SH-SY5Y (cell line): ENCODE measurements around the gene TMEM30A.

ENCODE experiments used
- GATA2 ChIP-seq: IDR thresholded peaks from 2 replicates; pipeline ENCODE4 v1.6.1; 2011; ENCODE audit warnings: mild to moderate bottlenecking, low read depth, low read length
- GATA3 ChIP-seq: IDR thresholded peaks from 2 replicates; pipeline ENCODE4 v1.6.1; 2011; ENCODE audit warnings: low read depth, mild to moderate bottlenecking, low read length, moderate library complexity

The TMEM30A gene

DNA sequence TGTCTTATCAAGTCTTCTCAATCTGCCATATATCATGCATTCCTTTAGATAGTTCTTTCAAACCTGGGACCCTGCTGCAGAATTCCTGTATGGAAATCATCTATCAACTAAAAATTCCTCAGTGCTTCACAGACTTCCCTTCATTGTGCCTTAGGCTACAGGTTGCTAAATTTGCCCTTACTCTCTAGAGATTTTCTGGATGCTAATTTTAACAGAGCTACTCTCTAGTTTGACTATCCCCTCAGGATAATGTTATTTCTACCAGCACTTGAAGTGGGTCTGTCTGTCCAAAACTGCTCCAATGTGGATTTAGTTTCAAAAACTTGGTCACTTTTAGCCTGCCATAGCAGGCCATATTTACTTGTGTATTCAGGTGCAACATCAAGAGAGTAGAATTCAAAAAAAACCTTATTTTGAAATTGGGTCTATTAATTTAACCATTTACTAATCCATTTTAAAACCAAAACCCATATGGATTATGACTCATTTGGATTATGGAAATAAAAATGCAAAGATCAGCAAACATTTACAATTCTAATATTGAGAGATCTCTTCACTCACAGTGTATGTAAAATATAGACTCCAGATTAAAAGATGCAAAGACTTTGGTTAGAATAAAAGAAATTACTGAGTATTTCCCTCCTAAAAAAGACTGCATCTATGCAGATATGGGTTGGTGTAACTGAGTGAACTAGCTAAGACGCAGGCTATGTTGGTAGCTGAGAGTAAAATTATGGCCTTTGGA, 27.1 kb downstream of the TMEM30A start:
- TF ChIP-seq GATA3 (no peak), GATA2 (no peak)

DNA sequence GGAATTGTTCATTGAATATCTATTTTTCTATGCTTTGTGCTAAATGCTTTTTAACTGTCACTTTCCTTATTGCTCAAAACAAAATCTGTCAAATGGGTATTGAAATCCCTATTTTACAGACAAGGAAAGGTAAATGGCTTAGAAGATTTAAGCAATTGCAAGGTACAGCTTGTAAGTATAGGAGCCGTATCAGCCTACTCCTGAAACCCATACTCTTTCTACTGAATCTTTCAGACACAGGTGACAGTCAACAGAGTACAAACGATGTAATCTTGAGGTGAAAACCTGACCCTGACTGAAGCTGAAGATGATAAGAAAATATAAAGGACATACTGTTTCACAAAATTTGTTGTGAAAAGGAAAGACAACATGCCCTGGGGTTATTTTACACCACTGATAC, 34.0 kb downstream of the TMEM30A start:
- no peak for TF ChIP-seq GATA3
- no peak for TF ChIP-seq GATA2

DNA sequence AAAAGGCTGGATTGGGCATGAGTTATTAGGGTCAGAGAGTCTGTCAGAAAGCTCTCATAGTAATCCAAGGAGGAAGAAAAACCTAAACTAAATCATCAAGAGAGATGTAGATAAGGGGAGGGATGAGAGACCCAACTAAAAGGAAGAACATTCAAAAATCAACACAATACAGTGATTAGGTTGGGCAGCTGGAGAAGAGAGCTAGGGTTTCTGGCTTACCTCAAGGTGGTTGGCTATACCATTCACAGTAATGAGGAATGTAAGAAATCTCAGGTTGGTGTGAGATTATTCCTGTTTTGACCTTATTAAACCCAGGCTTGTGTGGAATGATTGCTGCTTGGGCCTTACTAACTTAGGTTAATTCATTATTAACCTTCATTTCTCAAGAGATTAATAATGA, 34.8 kb downstream of the TMEM30A start:
- TF ChIP-seq GATA2 (no peak), GATA3 (no peak)

DNA sequence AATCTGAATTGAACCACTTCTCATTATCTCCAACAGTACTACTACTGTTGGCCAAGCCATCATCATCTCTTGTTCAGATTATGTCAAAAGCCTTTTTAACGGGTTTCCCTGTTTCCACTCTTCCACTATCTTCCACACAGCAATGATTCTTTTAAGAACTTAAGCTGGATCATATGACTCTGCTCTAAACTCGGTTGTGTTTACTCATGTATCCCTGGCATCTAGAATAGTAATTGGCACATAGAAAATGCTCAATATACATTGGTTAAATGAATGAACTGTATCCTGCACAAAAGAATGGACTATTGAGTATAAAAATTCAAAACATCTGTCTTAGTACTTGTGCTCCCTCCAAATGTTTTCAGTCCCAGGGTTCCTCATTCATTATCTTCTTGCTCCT, 38.2 kb downstream of the TMEM30A start:
- TF ChIP-seq GATA3, result no peak
- TF ChIP-seq GATA2, result no peak

DNA sequence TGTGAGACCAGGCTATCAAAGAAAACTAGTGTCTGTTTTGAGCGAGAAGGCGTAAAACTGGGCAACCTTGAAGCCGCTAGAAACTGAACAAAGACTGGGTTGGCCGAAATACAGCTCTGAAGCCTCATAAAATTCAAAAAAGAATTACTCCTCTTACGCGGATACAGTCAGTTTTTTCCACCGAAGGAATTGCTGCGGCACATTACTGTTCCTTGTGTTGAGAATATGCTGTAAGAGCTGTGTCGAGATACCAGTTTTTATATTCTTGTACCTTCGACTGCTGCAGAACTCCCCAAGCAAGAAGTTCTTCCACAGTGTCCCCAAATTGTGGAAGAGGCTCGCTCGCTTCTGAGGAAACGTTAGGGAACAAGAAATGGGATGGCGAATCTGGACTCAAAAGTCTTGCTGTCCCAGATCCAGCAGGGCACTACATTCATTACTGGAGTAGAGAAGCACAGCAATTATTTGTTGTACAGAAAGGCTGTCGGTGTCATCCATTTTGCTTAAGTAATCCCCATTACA, 40.5 kb downstream of the TMEM30A start:
- no peak for TF ChIP-seq GATA3
- no peak for TF ChIP-seq GATA2

DNA sequence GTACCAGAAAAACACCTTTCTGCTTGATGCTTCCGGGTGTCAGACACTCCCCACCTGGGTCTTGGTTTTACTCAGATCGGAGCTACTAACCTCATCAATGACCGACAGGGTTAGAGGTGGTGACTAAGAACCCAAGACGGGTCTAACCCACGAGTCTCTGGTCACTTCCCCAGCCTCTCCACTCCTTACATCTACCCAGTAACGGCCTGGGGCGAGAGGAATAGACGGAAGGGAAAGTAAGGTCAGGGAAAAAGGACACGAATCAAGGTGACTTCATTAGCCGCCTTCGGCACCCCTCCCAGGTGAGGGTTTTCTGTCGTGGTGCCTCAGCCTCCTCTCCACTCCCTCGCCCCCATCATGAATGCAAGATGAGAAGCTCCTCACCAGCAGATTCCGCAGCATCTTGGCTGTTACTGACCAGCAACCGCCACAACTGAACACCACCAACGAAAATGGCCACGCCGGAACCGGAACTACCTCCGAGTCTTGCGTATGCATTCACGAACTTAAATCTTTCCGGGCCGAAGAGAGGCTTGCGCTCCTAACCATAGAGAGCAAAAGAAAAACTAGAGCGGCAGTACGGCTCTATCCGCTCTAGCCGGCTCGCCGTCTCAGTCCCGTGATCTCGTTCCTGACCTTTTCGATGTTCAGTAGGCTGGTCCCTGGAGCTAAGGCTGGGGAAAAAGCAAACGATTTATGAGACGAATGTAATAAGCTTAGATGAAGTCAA, 41.1 kb downstream of the TMEM30A start, which contains the start of gene COX7A2:
TSS of gene COX7A2 (minus strand) at position 469 of the 730 bp plus-strand sequence. CDS start at position 402, 67 bp downstream.
- no peak for TF ChIP-seq GATA2
- TF ChIP-seq GATA3, result no peak

DNA sequence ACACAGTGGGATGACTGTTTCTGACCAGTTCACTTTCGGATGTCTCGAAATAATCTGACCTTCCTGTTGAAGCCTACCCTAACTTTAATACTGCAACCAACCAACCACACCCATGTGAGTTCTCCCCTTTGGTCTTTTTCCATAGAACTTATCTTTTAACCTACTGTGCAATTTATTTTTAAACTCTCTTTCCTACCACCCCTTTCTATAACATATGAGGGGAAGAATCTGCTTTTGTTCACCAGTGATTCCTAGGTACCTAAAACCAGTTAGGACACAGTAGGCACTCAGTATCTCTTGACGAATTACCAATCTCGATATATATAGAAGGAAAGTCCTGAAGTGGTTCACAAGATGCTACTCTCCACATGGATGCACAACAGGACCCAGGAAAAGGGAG, 48.0 kb downstream of the TMEM30A start:
- TF ChIP-seq GATA2 (no peak), GATA3 (no peak)

DNA sequence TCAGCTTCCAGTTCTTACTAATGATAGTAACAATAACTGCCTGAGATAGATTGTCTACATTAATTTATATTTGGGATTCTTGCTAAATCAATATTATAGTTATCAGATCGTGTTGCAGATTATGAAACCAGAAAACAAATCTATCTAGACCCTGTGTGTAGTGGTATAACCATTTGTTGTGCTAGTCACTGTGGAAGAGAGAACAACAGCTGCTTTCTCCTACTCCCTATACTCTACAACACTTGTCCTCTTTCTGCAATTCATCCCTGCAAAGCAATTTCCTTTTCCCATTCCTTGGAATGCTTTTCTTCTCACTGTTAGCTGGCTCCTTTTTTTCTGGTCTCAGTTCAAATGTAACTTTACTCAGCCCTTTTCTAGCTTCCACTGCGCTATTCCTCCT, 49.3 kb downstream of the TMEM30A start:
- TF ChIP-seq GATA2, result no peak
- TF ChIP-seq GATA3, result no peak

DNA sequence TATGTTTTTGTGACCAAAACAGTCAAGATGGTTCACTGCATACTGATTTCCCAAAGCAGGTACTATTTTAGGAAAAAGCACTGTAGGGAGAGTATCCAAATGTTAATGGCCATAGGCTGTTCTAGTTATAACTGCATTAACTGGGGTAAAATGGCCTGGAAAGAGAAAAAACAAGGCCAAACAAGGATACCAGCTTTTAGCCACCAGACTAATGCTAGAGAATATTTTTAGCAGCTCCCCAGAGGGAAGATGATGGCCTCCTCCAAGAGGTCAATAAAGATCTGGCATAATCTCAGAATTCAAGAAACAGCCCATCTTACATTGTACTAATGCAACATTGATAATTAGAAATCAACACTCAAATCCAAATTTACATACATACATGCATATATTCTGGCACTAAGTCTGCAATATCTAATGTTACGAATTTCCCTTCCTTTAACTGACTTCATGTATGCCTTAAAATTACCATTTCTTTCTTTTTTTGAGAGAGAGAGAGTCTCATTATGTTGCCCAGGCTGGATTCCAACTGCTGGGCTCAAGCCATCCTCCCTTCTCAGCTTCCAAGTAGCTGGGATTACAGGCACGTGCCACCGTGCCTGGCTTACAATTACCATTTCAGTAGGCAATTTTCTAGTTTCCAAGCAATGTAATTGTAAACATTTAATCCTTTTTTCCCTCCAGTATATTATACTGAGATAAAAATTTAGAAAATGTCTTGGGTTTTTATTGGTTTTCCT, 50.3 kb downstream of the TMEM30A start:
- TF ChIP-seq GATA2, result no peak

DNA sequence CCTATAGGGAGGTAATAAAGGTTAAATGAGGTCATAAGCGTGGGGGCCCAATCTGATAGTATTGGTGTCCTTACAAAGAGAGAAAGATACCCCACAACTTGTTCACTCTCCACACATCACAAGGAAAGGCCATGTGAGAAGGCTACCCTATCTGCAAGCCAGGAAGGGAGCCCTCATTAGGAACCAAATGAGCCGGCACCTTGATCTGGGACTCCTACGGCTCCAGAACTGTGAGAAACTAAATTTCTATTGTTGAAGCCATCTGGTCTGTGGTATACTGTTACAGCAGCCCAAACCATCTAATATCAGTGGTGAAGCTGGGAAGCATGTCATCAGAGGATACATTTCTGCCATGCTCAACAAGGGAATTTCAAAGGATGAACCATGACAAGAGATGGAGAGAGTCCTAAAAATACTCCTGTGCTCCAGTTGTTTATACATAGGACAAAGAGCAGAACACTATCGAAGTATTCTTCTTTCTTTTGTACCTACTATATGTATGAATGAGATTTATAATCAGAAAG, 51.4 kb downstream of the TMEM30A start:
- TF ChIP-seq GATA2 (no peak), GATA3 (no peak)

DNA sequence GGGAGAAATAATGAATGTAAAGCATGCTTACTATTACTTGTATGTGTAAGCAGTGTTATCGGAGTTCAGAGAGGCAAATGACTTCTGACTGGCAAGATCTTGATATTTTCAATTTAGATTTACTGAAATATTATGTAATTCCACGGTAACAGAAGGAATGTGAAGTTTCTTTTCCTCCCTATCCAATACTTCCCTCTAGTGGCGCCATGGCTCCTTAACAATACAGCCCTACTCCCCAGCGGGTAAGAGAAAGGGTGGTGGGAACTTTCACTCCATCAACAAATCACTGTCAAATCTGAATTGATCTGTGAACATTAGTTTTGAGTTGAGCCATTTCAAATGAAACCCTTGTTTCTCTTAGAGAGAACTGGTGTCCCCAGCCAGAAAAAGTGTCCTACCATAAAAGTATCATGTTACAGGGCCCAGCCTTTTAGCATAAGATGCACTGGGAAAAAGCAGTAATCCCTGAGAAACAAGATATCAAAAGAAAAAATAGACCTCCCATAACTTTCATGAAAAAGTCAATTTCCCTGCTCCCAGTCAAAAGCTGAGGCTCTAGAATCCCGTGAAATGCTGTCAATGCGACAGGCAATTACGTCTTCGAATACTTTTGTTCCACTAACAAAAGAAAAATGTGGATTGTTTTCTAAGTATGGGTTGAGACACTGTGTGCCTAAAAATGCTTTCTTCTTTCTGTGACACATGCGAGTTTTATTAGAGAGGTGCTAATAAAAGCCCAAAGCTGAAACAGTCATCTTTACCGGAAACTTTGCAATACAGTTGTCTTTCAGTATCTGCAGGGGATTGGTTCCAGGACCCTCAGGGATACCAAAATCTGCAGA, 53.9 kb downstream of the TMEM30A start:
- TF ChIP-seq GATA2, result no peak
- TF ChIP-seq GATA3, result no peak

DNA sequence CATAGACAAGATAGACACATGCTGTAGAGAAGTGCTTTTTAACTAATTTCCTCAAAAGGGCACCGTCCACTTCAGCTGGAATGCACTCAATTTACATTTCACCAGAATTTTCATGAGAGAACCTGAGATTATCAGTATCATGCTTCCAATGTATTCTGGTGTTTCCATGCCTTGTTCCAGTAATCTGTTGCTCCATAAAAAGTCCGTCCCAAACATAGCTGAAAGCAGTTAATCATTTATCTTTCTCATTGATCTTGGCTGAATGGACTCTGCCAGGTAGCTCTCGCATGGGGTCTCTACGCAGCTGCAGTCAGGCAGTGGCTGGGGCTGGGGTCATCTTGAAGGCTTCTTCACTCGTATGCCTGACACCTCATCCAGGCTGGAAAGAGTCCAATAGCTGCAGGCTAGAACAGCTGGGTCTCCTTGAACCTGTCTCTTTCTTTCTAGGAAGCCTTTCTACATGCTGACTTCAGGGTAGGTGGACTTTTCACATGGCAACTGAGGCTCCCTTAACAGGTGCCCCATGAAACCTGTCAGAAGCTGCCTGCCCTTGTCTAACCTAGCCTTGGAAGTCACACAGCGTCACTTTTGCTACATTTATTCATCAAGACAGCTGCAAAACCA, 60.2 kb downstream of the TMEM30A start:
- no peak for TF ChIP-seq GATA3
- TF ChIP-seq GATA2, result no peak

DNA sequence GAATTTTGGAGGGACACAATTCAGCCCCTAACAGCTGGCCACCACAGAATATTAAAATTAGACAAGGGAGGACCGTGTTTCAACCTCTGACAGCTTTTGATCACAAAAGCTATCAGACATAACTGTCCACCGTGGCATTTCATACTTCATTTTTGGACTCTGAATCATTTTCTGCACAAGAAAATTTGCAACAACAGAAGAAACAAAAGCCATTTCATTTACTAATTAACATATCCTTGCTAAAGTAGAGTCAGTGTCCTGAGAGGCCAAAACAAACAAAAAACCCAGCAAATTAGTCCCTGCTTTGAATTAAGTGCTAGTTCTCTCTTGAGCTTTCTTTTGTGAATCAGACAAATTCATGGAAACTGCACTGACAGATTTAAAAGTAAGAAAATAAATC, 61.2 kb downstream of the TMEM30A start:
- no peak for TF ChIP-seq GATA2
- no peak for TF ChIP-seq GATA3

DNA sequence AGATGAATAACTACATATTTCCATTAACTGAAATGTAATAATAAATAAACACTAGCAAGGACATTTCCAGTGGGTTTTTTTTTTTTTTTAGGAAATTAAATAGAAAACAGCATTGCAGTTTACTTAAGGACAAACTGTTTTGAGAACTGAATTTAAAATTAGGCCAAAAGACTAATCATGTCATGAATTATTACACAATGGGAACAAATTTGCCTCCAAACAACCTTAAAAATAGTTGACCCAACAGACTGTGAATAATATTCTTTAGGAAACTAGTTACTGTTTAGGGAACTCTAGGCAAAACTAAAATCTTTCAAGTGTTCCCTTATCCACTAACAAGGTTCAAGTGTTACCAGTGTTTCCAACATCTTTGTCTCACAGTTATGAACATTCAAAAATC, 62.3 kb downstream of the TMEM30A start:
- TF ChIP-seq GATA3 (no peak), GATA2 (no peak)
